ENCODE data around the gene FCRLB.
"Not testable (repeated sequence)": the region's sequence is repeated elsewhere in the genome, so short reads cannot be mapped to it uniquely, and the experiment has no call there.

FCRLB gene

DNA sequence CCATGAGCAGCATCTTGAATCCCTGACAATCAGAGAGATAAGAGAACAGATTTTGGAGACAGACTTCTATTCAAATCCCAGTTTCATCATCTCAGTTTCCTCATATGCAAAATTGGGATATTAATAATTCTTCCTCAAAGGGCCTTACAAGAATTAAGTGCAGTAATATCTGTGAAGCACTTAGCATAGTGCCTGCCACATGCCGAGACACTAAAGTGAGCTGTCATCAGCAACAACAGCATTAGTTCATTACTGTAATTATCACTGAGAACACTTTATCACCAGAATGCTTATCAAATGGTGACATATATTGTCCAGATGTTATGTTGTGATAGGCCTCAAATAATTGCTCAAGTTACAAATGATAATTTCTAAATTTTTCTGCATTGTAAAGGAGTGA lies 922 bp upstream of the FCRLB start:
- DNase-seq (ENCODE audit: low read depth), result no peak

- DNase-seq (ENCODE audit: low read depth), result no peak
Measured at GRCh38 chr1:161721738-161722343, 497 bp downstream of the FCRLB start.

- no peak for DNase-seq (ENCODE audit: low read depth)
Measured at GRCh38 chr1:161722406-161722805, 1.1 kb downstream of the FCRLB start.

- no peak for DNase-seq (ENCODE audit: low read depth)
Measured at GRCh38 chr1:161723459-161724141, 2.3 kb downstream of the FCRLB start.

- DNase-seq (ENCODE audit: low read depth), result not testable (repeated sequence)
Measured at GRCh38 chr1:161725258-161725907, 4.0 kb downstream of the FCRLB start.

GRCh38 chr1:161725908-161726472 lies 4.6 kb downstream of the FCRLB start:
- peak; percentile 9 for DNase-seq (ENCODE audit: low read depth)

DNA sequence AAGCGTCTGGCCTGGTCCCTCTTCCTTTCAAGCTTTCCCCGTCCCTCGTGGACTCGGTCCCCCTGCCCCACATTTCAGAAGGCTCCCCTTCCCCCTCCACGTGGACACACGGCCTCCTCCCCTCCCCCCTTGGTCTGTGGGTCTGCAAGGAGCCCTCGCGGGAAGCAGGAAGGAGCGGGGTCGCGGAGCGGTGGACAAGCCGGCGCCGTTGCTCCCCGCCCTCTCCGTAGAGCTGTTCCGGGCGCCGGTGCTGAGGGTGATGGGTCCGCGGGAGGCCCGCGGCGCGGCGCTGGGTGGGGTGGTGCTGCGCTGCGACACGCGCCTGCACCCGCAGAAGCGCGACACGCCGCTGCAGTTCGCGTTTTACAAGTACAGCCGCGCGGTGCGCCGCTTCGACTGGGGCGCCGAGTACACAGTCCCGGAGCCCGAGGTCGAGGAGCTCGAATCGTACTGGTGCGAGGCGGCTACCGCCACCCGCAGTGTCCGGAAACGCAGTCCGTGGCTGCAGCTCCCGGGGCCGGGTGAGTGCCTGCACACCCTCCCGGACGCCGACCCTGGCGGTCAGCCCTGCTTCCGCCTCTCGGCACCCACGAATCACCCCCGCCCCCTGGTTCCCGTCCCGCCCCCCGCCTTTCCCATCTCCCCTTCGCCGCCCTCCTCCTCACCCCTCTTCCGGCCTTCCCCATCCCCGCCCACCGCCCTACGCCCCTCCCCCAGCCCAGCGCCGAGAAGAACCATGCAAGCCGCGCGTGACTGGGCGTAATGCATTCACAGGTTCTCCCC lies 5.3 kb downstream of the FCRLB start:
- DNase-seq (ENCODE audit: low read depth), result peak; percentile 57

DNA sequence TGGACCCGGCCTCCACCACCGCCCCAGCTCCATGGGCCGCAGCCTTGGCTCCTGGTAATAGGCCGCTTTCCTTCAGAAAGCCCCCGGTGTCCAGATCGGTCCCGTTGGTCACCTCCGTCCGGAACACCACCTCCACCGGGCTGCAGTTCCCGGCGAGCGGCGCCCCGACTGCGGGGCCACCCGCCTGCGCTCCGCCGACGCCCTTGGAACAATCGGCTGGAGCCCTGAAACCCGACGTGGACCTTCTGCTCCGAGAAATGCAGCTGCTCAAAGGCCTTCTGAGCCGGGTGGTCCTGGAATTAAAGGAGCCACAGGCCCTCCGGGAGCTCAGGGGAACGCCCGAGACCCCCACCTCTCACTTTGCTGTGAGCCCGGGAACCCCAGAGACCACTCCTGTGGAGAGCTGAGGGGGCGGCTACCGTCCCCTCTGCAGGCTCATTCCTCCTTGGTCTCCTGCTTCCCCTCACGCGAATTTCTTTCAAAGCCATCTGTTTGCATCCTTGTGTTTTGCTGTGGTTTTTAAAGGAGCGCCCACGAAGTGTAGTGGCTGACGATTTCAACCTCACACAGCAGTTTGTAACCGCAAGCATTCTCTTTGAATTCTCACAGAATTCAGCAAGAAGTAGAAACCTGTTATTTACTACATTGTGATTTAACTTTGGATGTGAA lies 6.0 kb downstream of the FCRLB start:
- peak; percentile 5 for DNase-seq (ENCODE audit: low read depth)

GRCh38 chr1:161728376-161729226 lies 7.3 kb downstream of the FCRLB start:
- DNase-seq (ENCODE audit: low read depth), result no peak

GRCh38 chr1:161730050-161730564 lies 8.8 kb downstream of the FCRLB start:
- DNase-seq (ENCODE audit: low read depth), result no peak

GRCh38 chr1:161731241-161731640 lies 9.9 kb downstream of the FCRLB start:
- DNase-seq (ENCODE audit: low read depth), result no peak

DNA sequence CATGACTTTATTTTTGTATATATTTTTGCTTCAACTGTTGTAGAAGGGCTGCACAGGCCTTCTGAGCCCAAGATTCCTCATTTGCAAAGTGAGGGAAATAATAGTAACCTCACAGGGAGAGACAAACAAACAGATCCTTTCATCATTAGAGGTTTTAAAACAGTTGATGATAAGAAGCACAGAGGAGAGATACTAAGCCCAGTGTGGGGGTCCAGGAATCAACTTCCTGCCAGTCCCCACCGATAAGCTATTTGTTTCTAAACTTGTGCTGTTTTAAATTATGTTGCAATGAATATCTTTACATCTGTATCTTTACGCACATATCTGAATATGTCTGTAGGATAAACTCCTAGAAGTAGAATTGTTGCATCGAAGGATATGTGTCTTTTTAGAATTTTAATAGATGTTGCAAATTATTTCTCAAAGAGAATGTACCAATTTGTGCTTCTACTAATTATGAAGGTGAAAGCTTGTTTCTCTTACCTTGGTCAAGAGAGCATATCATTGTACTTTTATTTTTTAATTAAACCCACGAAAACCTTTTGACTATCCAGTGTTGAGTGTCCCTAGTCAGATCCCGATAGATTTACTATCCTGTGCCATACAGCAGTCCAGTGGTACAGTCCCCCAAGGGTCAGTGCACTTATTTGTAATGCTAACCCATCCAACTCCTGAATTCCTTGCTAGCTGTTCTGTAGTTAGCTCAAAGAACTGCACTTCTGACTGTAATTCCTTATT lies 10.8 kb downstream of the FCRLB start:
- DNase-seq (ENCODE audit: low read depth), result no peak

DNA sequence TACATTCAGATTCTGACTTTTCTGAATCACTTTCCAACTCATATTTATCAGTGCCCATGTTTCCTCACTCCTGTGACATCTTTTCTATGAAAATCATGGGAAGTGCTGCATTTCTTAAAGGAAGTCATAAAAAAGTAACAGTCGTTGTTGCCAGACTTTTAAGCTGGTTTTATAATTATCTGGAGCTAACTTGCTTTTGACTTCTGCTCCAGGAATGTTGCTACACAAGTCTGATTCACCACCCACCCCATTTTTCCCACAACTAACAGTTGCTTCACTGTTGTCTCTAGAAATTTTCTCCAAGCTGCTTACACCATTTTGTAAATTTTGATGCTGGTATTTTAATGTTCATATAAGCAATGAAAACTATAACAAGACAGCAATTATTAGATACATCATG lies 12.2 kb downstream of the FCRLB start:
- DNase-seq (ENCODE audit: low read depth), result no peak

GRCh38 chr1:161735837-161736236 lies 14.5 kb downstream of the FCRLB start:
- no peak for DNase-seq (ENCODE audit: low read depth)

DNA sequence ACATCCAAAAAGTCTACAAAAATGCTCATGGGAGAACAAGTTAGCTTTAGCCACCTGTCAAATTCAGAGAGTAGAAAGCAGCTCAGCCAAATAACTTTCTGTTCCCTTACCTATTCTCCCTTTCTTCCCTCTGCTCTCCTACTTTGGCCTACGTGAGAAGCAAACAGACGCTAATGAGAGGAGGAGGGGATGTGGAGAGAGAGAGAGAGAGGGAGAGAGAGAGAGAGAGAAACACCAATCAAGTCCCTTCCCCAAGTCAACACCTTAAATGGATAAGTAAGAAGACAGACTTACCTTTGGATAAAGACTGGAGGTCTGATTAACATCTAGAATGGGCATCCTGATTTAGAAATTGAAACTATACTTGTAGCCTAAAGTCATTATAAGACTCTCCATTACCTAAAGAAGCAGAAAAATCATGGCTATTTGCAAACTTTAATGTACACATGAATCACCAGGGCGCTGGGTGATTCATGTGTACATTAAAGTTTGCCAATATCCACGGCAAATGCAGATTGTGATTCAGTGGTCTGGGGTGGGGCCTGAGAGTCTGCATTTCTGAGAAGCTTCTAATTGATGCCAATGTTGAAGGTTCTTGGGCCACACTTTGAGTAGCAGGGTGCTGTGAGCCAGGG lies 15.1 kb downstream of the FCRLB start:
- DNase-seq (ENCODE audit: low read depth), result no peak

DNA sequence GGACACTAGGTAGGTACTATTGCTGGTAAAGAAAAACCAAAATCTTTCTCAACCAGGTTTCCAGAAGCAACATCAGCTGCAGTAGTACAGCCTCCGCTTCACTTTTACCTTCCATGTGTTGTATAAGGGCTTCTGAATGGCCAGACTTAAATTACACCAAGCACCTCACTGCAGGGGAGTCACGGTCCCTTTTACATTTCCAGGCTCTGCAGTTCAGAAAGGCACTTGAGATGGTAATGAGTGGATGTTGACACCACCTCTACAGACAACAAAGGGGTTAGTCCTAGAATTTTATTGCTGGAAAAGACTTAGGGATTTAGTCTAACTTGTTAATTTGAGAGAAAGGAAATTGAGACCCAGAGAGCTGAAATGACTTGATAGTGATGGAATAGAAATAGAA lies 16.3 kb downstream of the FCRLB start:
- no peak for DNase-seq (ENCODE audit: low read depth)

- peak; percentile 26 for DNase-seq (ENCODE audit: low read depth)
Measured at GRCh38 chr1:161738627-161739287, 17.4 kb downstream of the FCRLB start.

- DNase-seq (ENCODE audit: low read depth), result no peak
Measured at GRCh38 chr1:161739865-161740566, 18.7 kb downstream of the FCRLB start.
